GM21381 (cell line): ENCODE measurements around the gene DOK6.

Experiments used
- ATAC-seq: cut with Tn5 transposase; IDR thresholded peaks from one replicate; pipeline ENCODE4 v1.9.1; 2021; ENCODE audit warnings: mild to moderate bottlenecking, moderate library complexity; ENCODE audit not compliant: unreplicated experiment

The DOK6 gene

DNA sequence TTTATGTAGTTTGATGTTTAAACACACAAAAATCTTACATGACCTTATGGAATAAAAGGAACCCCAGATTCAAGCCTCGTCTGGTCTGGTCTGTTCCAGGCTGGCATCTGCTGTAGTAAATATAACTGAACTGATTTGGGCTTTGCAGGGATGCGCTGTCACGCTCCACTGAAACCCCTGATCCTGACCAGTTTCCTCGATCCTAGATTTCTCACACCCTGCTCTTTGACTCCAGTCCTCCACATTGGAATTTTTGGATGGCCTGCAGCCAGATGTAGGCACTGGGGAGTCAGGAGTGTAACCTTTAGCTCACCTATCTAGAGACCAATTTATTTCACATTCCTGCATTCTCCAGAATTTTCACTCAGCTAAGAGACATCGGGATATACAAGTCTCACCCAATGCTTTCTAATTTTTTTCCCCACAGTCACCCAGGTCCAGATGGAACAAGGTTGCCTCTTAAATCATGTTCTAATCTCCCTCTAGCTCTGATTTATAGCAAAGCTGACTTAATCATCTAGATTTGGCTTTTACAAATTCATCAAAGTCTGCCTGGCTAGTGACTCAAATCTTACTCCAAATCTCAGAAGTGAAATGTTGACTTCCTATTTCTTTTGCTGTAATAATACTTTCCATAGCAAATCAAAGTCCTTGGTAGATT lies 327.4 kb downstream of the DOK6 start:
- no peak for ATAC-seq

- ATAC-seq, result no peak
Measured at GRCh38 chr18:69730664-69731063, 330.0 kb downstream of the DOK6 start.

- no peak for ATAC-seq
Measured at GRCh38 chr18:69734536-69734935, 333.8 kb downstream of the DOK6 start.

- no peak for ATAC-seq
Measured at GRCh38 chr18:69736730-69737129, 336.0 kb downstream of the DOK6 start.

DNA sequence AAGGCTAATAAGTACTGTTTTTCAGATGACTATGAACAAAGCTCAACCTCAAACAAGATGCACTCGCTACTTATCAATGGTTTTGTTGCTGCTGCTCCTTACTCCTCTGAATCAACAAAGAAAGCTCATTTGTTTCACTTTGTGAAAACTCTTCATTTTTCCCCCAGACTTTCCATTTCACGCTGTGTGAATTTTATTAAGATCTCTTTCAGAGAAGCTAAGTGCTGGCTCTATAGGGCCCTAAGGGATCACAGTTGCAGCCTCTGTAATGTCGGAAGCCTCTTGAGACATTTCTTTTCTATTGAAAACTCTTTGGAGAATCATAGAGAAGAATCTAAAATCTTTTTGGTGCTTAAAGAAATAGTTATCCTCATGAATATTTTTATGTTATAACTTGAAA lies 337.2 kb downstream of the DOK6 start:
- no peak for ATAC-seq

DNA sequence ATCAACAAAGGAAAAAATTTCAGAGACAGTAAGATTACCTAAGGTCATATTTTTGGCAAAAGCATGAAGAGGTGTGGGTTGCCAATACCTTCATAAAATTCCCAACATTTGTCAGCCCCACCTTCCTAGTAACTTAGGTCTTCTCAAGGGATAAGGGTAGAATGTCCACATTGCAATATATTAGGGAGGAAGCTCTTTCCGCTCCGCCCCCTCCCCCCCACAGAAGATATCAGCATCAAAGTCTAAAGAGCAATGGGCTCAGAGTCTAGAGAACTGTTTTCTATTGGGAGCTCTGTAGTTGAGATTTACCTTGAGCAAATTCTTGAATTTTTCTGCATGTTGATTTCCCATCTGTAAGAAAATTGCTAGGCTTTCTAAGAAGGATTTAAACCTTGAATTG lies 346.7 kb downstream of the DOK6 start:
- ATAC-seq, result no peak

- ATAC-seq, result no peak
Measured at GRCh38 chr18:69752737-69753380, 352.2 kb downstream of the DOK6 start.

- no peak for ATAC-seq
Measured at GRCh38 chr18:69754108-69754507, 353.4 kb downstream of the DOK6 start.

GRCh38 chr18:69755041-69755440 lies 354.4 kb downstream of the DOK6 start:
- ATAC-seq, result no peak

GRCh38 chr18:69755856-69756496 lies 355.3 kb downstream of the DOK6 start:
- ATAC-seq, result no peak

DNA sequence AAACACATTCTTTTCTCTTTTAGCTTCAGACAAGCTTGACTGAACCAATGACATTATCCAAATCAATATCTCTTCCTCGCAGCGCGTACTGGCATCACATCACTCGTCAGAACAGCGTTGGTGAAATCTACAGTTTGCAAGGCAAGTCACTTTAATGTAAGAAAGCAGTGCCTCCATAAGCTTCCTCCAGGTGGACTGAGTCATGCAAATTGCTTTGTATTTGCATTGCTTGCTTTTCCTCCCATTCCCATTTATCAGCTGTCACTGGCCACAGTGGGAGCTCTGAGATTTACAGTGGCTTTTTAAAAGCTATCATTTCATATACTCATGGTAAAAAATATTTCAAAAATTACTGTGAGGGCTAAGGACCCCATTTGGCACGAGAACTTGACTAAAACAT lies 357.0 kb downstream of the DOK6 start:
- no peak for ATAC-seq

DNA sequence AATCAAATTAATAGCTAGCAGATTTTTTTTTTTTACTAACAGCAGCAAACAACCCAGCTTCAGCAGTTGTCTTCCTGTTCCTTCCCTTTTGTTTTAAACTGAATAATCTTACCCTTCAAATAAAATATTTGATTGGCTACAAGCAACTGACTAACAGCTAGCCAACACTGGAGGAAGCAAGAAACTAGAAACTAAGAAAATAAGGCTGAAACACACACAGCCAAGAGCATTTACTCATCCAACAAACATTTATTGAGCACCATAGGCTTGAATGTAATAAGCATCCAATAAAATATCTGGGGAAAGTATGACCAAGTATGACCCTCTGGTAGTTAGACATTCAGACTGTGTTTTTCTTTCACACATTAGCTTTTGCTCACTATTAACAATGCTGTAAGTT lies 357.8 kb downstream of the DOK6 start:
- ATAC-seq, result no peak

DNA sequence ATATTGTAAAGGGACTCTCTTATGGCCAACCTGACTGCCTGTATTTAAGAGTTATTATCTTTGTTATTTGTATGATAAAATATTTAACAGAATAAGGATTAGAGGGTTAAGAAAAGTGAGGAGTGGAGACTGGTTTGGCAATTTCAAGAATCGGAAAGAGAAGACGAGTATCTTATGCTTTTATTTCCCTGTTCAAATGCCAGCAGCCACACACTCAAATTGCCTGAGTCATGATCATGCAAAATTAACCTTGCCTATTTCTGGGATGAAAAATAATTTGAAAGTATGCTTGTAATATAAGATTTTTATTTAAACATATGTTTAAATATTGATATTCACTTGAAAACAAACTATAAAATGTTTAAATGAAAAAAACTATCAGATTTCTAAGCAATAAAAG lies 358.4 kb downstream of the DOK6 start:
- ATAC-seq, result no peak

DNA sequence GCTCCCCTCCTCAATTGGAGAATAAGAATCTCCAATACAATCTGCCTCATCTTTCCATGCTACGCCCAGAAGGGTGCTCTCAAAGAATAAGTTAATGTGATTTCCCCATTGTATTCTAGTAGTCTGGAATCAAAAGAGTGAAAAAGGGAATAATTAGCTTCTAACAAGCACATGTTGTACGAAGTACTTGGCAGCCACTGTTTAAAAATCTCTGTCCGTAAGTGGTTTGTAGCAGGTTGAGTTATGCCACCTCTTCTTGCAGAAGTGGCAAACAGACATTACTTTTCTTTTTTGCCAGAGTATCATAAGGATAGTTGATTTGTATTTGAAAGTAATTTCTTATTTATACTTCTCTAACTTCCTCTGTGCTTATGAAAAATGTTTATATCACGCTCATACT lies 362.3 kb downstream of the DOK6 start:
- ATAC-seq, result no peak

- no peak for ATAC-seq
Measured at GRCh38 chr18:69763821-69764220, 363.1 kb downstream of the DOK6 start.

DNA sequence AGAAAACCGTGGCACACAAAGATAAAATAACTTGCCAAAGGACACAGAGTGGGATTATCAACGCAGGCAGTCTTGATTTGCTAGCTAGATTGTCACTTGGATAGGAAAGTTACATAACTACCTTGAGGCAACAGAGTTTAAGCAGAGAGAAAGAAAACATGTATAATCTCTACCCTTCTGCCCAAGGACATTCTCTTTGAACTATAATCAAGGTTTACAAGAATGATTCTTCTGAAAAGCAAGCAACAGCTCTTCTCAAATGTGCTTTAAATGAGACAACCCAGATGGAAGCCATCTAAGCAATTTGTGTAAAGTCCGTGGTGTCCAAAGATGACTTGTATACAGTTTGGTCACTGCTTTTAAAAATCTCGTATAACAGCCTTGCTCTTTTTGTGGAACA lies 369.6 kb downstream of the DOK6 start:
- no peak for ATAC-seq

DNA sequence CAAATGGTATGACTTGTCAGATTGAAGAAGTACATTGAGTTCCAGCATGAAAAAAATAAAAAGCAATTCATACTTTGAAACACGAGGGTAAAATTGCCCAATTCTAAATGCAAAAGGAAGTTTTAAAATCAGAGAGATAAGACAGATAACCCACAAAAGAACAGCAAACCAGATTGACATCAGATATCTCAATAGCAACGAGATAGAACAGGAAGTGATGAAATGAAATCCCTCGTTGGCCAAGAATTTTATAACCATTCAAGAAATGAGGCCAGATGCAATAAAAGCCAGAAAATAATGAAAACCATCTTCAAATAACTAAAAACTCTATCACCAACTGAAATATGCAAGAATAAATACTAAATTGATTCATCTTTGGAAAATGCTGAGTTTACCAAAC lies 374.1 kb downstream of the DOK6 start:
- ATAC-seq, result no peak

- no peak for ATAC-seq
Measured at GRCh38 chr18:69777248-69777647, 376.6 kb downstream of the DOK6 start.

- ATAC-seq, result no peak
Measured at GRCh38 chr18:69778680-69779079, 378.0 kb downstream of the DOK6 start.

DNA sequence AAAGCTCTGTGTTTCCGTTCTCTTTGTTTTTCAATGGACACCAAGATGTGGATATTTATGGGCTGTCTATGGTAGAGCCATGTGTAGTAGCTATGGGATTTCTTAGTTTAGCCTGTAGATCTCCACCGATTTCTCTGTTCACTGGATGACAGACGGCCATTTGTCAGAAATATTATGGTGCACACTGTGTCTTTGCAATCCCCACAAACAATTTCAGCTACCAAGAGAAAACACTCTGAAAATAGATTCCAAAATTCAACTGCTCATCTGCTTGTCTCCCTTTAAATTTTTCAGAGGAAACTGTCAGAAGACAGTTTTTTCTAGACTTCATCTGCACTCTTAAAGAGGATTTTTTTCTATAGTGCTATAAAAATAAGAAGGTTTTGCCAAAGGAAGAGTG lies 380.2 kb downstream of the DOK6 start:
- no peak for ATAC-seq

DNA sequence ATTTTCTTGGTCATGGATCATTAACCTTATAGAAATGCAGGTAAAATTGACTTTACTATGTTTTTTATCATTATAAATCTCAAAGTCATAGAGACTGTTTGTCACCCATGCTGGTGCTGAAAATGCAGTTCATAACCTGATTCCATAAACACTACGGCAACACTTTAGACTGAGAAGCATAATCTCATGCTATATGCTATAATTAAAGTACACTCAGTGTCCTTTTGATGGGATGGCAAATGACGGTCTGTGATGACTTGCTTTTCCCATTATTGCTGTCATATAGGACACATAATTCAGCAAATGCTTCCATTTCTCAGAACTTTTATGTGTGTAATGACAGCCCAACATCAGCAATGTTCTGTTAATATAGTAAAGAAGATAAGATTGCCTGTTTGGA lies 384.1 kb downstream of the DOK6 start:
- ATAC-seq, result no peak

GRCh38 chr18:69785466-69785865 lies 384.8 kb downstream of the DOK6 start:
- no peak for ATAC-seq
